Smooth muscle cell of the pulmonary artery (primary cell): Measurements from ENCODE around the gene CCDC127. TPM values are rescaled to one million over a fixed set of nuclear protein-coding genes. Genes with fewer than 3 reads are reported as not detected.

Experiments used
- total RNA-seq: library from RNA; depleted of rRNA; stranded (reverse); fragments of >200 nt; gene quantifications from 2 replicates; pipeline ENCODE4 v1.2.3, GENCODE V29; 2014

CCDC127 gene, protein sequence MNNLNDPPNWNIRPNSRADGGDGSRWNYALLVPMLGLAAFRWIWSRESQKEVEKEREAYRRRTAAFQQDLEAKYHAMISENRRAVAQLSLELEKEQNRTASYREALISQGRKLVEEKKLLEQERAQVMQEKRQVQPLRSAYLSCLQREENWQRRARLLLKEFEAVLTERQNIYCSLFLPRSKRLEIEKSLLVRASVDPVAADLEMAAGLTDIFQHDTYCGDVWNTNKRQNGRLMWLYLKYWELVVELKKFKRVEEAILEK
- 8.2 and 9.4 TPM in 2 replicates for total RNA-seq

DNA sequence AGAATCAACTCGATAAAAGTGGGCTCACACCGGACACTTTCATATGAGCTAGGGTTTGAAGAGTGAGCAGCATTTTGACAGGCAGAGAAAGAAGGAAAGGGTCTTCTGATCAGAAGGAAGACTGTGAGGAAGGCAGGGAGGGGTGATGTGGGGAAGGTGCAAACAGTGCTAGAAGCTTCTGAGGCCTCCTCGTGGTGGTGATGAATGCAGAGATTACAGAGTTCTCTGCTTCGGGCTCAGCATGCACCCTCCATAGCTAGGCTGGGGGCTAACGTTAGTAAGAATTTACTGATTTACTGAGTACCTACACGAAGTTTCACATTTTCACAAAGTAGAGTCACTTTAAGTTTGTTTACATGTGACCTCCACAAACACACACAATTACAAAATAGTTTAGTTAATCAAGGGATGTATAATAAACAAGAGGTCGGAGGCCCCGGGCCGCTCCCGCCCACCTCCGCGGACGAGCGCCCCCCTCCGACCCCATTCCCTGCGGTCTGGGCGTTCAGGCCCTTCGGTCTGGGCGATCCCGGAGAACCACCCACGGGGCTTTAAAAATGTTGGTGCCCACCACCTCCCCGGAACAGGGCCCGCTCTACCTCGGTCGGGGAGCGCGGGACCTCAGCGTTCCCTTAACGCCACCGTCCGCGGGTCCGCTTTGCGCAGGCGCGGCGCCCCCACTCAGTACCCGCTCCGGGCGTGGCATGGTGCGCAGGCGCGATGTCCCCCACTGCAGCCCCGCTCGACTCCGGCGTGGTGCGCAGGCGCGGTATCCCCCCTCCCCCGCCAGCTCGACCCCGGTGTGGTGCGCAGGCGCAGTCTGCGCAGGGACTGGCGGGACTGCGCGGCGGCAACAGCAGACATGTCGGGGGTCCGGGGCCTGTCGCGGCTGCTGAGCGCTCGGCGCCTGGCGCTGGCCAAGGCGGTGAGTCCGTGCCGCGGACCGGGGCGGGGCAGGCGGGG lies at the start of gene CCDC127, which contains the start of gene SDHA:
TSS of gene CCDC127 (minus strand) at position 660 of the 963 bp plus-strand sequence. CDS start 1,304 bp downstream, outside the sequence.
TSS of gene SDHA (plus strand) at position 827 of the 963 bp plus-strand sequence. CDS start at position 863, 36 bp downstream.

DNA sequence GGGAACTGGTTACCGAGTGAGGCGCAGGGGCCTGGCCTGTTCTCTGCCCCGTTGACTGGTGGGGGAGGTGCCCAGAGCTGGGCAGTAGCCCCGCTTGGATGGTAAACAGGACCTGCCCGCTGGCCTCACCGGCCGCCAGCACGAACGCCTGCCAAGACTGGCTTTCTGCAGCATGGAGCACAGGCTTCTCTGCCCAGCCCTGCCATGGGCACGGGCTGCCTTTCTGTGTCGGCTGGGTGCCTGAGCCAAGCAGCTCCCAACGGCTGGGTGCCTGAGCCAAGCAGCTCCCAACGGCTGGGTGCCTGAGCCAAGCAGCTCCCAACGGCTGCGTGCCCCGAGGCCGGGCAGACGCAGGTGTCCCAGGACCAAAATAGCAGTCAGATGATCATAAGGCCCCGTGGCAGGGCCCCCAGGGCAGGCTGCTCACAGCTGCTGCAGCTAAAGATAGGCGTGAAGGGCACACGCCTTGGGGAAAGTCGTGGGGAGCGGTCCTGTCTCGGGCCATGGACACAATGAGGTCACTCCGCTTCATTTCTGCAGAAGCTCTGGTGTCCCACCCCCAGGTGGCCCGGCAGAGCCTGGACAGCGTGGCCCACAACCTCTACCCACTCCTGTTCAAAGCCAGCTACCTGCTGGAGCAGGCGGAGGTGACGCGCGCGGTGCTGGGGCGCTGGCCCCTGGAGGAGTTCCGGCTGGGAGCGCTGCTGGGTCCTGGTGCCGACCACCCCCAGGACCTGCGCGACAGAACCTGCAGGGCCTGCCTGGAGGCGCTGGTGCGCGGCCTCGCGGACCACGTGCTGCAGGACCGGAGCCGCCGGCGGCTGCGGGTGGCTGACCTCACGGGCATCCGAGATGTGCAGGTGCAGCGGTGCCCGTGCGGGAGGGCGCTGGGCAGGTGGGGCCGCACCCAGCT lies 26.7 kb downstream of the CCDC127 start, which contains the start of gene LRRC14B:
TSS of gene LRRC14B (plus strand) at position 460 of the 913 bp plus-strand sequence. CDS start at position 504, 44 bp downstream.

Other genes with a start within 250 kb of the CCDC127 start
- 0.07 TPM in 1 of 2 replicates, not detected in the other for gene PLEKHG4B, start 126.0 kb downstream of the CCDC127 start, total RNA-seq
- gene LRRC14B, start 26.7 kb downstream of the CCDC127 start, total RNA-seq, result not detected in 2 replicates
- 119 and 123 TPM in 2 replicates for gene SDHA, start 167 bp upstream of the CCDC127 start, total RNA-seq
- 126 and 133 TPM in 2 replicates for gene PDCD6, start 53.5 kb upstream of the CCDC127 start, total RNA-seq
- 18.0 and 45.2 TPM in 2 replicates for gene AHRR, start 103.6 kb upstream of the CCDC127 start, total RNA-seq
- 52.8 and 56.6 TPM in 2 replicates for gene EXOC3, start 225.0 kb upstream of the CCDC127 start, total RNA-seq